Esophagus squamous epithelium (tissue), 5 donors: Measurements from ENCODE around the gene TRABD2B. TPM values are rescaled to one million over a fixed set of nuclear protein-coding genes. Genes with fewer than 3 reads are reported as not detected.

ENCODE experiments used
- DNase-seq: peaks from one replicate; lab custom pipeline; 2025; lab: John Stamatoyannopoulos, UW
- H3K27ac ChIP-seq, 4 donors: fragments of 200-600 bp; sonication (generic); one replicate each; pipeline ENCODE4 v1.5.1; 2016 to 2019; ENCODE audit warnings: mild to moderate bottlenecking in 1 of 4
- H3K27me3 ChIP-seq, 4 donors: fragments of 200-600 bp; sonication (generic); 1 replicate in 3 of 4; 2 replicates in 1 of 4; pipeline versions ENCODE4 v1.5.1 to v1.6.0; 2017 to 2021; ENCODE audit warnings: antibody characterized with exemption in 1 of 4
- H3K36me3 ChIP-seq, 3 donors: fragments of 200-600 bp; sonication (generic); one replicate each; pipeline ENCODE4 v1.5.1; 2016 to 2019
- H3K4me1 ChIP-seq, 3 donors: fragments of 200-600 bp; sonication (generic); one replicate each; pipeline ENCODE4 v1.5.1; 2017 to 2019
- H3K4me3 ChIP-seq, 4 donors: fragments of 200-600 bp; sonication (generic); 1 replicate in 3 of 4; 2 replicates in 1 of 4; pipeline ENCODE4 v1.5.1; 2016 to 2019; ENCODE audit warnings: mild to moderate bottlenecking in 2 of 4, moderate library complexity in 1 of 4
- H3K9me3 ChIP-seq, 3 donors: fragments of 200-600 bp; sonication (generic); one replicate each; pipeline ENCODE4 v1.5.1; 2016 to 2019
- POLR2A ChIP-seq, 4 donors: fragments of 450-650 bp; IDR thresholded peaks; one replicate each; pipeline ENCODE4 v1.6.1; 2017; ENCODE audit warnings: antibody characterized with exemption in 4 of 4, mild to moderate bottlenecking in 4 of 4, moderate library complexity in 3 of 4
- WGBS, 2 donors: methylation state at CpG; one replicate each; pipeline ENCODE4 v1.1.5; 2018; 5-methylcytosine and 5-hydroxymethylcytosine counted together
- intact Hi-C: fragments of 100-400 bp; cut with DNase I; formaldehyde crosslinking; loops from one replicate; pipeline ENCODE4 v1.15.0; 2022
- total RNA-seq, 4 donors: library from RNA; depleted of rRNA; stranded (reverse); fragments of >200 nt; gene quantifications; one replicate each; pipeline ENCODE4 v1.1.0, GENCODE V29; 2016
- TF ChIP-seq, protein P1 (sequence below), 6 experiments: fragments of 450-650 bp in 4 of 6; fragments of 200-600 bp in 2 of 6; sonication (generic) in 2 of 6; IDR thresholded peaks; one replicate each; pipeline ENCODE4 v1.5.1; 2016 to 2019; ENCODE audit warnings: antibody characterized with exemption in 6 of 6, mild to moderate bottlenecking in 4 of 6, moderate library complexity in 4 of 6
- donor health status: DM: yes; HTN: yes; CAD: no.

The TRABD2B gene
- total RNA-seq, 4 donors from 2014 or later, result 0.26 to 1.7 (median 0.50) TPM

DNA sequence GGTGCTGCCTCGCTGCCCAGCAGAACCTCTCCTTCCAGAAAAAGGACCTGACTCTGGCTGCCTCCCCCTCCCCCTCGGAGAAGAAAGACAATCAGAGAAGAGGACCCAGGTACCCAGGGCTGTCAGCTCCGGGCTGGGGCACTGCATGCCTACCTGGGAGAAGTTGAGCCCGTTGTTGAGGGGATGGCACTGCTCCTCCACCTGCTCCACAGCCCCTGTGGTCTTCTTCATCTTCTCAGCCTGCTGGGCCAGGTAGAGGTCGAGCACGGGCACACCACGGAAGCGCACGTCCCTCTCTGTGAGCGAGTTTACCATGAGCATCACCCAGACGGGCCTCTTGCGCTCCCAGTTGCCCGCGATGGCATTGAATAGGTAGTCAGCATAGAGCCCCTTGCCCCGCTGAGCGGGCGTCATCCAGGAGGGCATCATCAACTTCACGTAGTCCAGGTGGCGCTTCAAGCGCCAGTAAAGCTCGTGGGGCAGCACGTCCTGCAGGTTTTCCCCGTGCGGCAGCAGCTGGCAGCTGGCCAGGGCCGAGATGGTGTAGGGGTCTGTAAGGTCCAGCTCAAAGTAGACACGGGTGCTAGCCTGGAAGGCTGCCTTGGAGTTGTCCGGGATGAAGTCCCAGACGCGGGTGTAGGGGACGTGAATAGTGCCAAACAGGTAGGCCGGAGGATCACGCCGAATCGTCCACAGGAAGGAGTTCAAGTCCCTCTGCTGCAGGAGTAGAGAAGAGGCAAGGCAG is 3.1 kb downstream of the TRABD2B start:
- no peak overlapping the region for H3K4me3 ChIP-seq
- peaks cover 0 to 66% (median 2%) of the 10 kb centered on the region in 4 donors for H3K27me3 ChIP-seq
- peaks cover 2 to 53% (median 8%) of the 10 kb centered on the region in 3 donors for H3K4me1 ChIP-seq
- TF ChIP-seq POLR2A (IDR thresholded peaks at IDR 0.05), result no peak
- TF ChIP-seq, protein P1, sequence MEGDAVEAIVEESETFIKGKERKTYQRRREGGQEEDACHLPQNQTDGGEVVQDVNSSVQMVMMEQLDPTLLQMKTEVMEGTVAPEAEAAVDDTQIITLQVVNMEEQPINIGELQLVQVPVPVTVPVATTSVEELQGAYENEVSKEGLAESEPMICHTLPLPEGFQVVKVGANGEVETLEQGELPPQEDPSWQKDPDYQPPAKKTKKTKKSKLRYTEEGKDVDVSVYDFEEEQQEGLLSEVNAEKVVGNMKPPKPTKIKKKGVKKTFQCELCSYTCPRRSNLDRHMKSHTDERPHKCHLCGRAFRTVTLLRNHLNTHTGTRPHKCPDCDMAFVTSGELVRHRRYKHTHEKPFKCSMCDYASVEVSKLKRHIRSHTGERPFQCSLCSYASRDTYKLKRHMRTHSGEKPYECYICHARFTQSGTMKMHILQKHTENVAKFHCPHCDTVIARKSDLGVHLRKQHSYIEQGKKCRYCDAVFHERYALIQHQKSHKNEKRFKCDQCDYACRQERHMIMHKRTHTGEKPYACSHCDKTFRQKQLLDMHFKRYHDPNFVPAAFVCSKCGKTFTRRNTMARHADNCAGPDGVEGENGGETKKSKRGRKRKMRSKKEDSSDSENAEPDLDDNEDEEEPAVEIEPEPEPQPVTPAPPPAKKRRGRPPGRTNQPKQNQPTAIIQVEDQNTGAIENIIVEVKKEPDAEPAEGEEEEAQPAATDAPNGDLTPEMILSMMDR (IDR thresholded peaks at IDR 0.05), result no peak
- H3K9me3 ChIP-seq, result no peaks in the 10 kb centered on the region
- DNase-seq, result no peak
- 89 to 90% methylated on average over 13 to 16 of the region's 34 CpGs for WGBS, 2 donors
- intact Hi-C loops, result no loop called here
- H3K27ac ChIP-seq, result peak overlapping the region in 2 of 4 donors; percentile 11 to 18
- H3K36me3 ChIP-seq, result no peaks in the 10 kb centered on the region

DNA sequence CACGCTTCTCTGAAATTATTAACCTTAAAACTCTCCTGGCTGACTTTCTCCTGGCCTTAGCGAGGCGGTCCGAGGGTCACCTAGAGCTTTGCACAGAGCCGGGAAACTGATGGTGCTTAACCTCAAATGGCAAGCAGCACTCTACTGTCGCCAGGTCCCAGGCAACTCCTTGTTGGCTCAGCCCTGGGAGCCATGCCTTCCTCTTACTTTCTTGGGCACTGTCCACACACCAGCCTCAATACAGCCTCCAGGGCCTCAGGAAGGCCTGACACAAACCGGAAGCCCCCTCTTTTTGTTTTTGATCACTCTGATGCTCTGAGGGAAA is 3.8 kb downstream of the TRABD2B start:
- TF ChIP-seq POLR2A (IDR thresholded peaks at IDR 0.05), result no peak
- TF ChIP-seq, protein P1 (IDR thresholded peaks at IDR 0.05), result no peak
- 74 to 80% methylated on average over 7 of the region's 7 CpGs for WGBS, 2 donors
- Histone ChIP-seq H3K4me1 (peaks cover 2 to 53% (median 8%) of the 10 kb centered on the region in 3 donors), H3K9me3 (no peaks in the 10 kb centered on the region), H3K36me3 (no peaks in the 10 kb centered on the region), H3K27me3 (peaks cover 0 to 60% (median 0%) of the 10 kb centered on the region in 4 donors), H3K4me3 (peak overlapping the region in 1 of 4 donors; percentile 3), H3K27ac (peak overlapping the region in 3 of 4 donors; percentile 11 to 69 (median 18))
- DNase-seq, result no peak
- intact Hi-C loops, result no loop called here

DNA sequence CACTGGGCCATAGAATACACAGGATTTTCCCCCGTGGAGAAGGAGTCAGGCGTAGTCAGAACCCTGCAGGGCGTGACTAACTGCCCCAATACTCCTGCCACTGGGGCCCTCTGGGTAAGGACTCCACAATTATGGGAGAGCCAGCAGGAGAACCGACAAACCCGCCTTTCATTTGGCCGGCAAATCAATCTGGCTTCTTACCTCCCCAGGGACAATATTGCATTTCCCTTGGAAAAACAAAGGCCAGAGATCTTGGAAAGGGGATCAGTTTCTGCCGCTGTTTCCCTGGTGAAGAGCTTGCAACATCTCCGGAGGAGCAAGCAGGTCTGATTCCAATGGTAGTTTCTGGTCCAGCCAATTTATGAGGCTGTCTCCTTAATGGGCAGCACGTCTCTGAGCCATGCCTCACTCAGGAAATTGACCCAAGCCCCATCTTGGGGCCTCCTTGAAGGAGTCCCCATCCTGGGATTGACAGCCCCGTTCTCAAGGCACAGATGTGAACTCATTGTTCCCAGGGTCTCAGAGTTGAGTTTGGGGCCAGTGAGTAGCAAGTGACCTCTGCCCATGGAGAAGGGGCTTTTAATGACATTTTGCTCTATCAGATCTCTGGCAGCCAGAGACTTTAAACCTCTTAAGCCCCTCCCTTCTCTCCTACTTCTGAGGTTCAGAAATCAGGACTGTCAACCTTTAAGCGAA is 4.3 kb downstream of the TRABD2B start:
- Histone ChIP-seq H3K27me3 (peaks cover 0 to 55% (median 0%) of the 10 kb centered on the region in 4 donors), H3K27ac (peak overlapping the region in 3 of 4 donors; percentile 31 to 72 (median 55)), H3K4me1 (peaks cover under 1 to 52% (median 8%) of the 10 kb centered on the region in 3 donors), H3K36me3 (no peaks in the 10 kb centered on the region), H3K4me3 (peak overlapping the region in 1 of 4 donors; percentile 20), H3K9me3 (no peaks in the 10 kb centered on the region)
- intact Hi-C loops, result no loop called here
- TF ChIP-seq, protein P1 (IDR thresholded peaks at IDR 0.05), result no peak
- TF ChIP-seq POLR2A (IDR thresholded peaks at IDR 0.05), result no peak
- no peak for DNase-seq
- 39 to 66% methylated on average over 8 to 9 of the region's 11 CpGs for WGBS, 2 donors

DNA sequence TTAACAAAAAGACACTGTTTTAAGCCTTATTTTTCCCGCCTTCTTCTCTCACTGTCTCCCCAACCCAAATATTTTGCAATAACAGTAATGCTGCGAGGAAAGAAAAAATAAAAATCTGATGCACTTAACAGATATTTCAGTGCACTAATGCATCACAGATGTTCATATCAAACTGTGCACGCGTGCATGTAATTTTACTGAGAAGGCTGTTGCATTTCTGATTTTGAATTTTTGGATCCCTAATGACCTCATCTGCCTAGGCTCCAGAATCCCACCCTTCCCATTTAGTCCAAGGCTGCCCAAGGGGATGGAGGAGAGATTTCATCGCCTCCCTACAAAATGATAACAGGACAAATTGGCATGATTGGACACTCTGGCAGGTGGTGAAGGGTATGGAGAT is 5.5 kb downstream of the TRABD2B start:
- no peak for TF ChIP-seq POLR2A (IDR thresholded peaks at IDR 0.05)
- TF ChIP-seq, protein P1 (IDR thresholded peaks at IDR 0.05), result no peak
- Histone ChIP-seq H3K4me1 (peaks cover 0 to 54% (median 4%) of the 10 kb centered on the region in 3 donors), H3K9me3 (no peaks in the 10 kb centered on the region), H3K27ac (peak overlapping the region in 2 of 4 donors; percentile 55 to 72), H3K36me3 (no peaks in the 10 kb centered on the region), H3K27me3 (peaks cover 0 to 50% (median 0%) of the 10 kb centered on the region in 4 donors), H3K4me3 (no peak overlapping the region)
- intact Hi-C loops, result no loop called here
- WGBS, 2 donors, result 84 to 88% methylated on average over 5 of the region's 5 CpGs
- DNase-seq, result no peak

DNA sequence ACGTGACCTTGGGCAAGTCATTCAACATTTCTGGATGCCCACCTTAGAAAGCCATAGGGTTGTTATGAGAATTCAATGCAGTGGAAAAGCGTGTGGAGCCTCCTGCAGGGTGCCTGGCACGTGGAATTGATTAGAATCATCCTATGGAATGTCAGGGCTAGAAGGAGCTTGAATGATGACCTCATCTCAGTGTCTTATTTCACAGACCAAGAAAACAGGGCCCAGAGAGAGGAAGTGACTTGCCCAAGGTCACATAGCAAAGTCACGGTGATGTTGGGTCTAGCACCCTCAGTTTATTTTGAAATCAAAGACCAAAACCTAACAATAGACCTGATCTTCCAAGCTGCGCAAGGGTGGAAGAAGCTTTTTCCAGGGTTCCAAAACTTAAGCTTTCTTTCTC is 6.0 kb downstream of the TRABD2B start:
- Histone ChIP-seq H3K4me3 (no peak overlapping the region), H3K9me3 (no peaks in the 10 kb centered on the region), H3K27me3 (peaks cover 0 to 50% (median 0%) of the 10 kb centered on the region in 4 donors), H3K4me1 (peaks cover 0 to 54% (median 0%) of the 10 kb centered on the region in 3 donors), H3K36me3 (no peaks in the 10 kb centered on the region), H3K27ac (no peak overlapping the region)
- TF ChIP-seq POLR2A (IDR thresholded peaks at IDR 0.05), result no peak
- TF ChIP-seq, protein P1 (IDR thresholded peaks at IDR 0.05), result no peak
- DNase-seq, result no peak
- intact Hi-C loops, result no loop called here
- WGBS, 2 donors, result 54 to 55% methylated on average over 5 of the region's 5 CpGs
